Measurements from ENCODE around the gene CYP46A1.
A peak's percentile ranks its signal among the peaks of the same experiment; 100 is the strongest.

The CYP46A1 gene

DNA sequence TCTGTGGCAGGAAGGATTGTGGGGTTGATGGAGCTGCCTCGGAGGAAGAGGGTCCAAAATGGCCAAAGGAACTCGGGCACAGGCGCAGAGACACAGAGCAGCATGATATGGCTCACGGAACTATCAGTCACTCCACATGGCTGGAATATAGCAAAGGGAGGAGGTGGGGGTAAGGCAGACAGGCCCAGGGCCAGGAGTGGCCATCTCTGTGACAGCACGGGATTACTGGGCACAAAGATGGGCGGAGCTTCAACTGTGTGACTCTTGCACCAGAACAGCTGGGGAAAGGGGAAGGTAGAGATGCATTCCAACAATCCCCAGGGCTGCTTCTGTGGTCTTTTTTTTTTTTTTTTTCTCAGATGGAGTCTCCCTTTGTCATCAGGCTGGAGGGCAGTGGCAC is 84.3 kb downstream of the CYP46A1 start:
- Mint-ChIP-seq H3K4me3 (no peak overlapping the region), H3K27ac (no peak overlapping the region), H3K36me3 (no peaks in the 10 kb centered on the region), H3K9me3 (no peaks in the 10 kb centered on the region), H3K4me1 (no peaks in the 10 kb centered on the region)
- ATAC-seq, result no peak
- DNase-seq (ENCODE audit: low spot score in 2 of 2), result no peak

- Mint-ChIP-seq H3K4me3 (no peak overlapping the region), H3K27ac (no peak overlapping the region), H3K4me1 (no peaks in the 10 kb centered on the region), H3K36me3 (no peaks in the 10 kb centered on the region), H3K9me3 (no peaks in the 10 kb centered on the region)
- DNase-seq (ENCODE audit: low spot score in 2 of 2), result no peak
- no peak for ATAC-seq
Observed at GRCh38 chr14:99769123-99769522, 85.0 kb downstream of the CYP46A1 start.

- DNase-seq (ENCODE audit: low spot score in 2 of 2) (no peak), ATAC-seq (no peak)
- H3K4me3 Mint-ChIP-seq, result no peak overlapping the region
- peaks cover 6% of the 10 kb centered on the region for H3K4me1 Mint-ChIP-seq
- no peaks in the 10 kb centered on the region for H3K36me3 Mint-ChIP-seq
- no peak overlapping the region for H3K27ac Mint-ChIP-seq
- H3K9me3 Mint-ChIP-seq, result no peaks in the 10 kb centered on the region
Observed at GRCh38 chr14:99769799-99770198, 85.7 kb downstream of the CYP46A1 start.

GRCh38 chr14:99772371-99773283 is 88.5 kb downstream of the CYP46A1 start:
- H3K36me3 Mint-ChIP-seq, result peaks cover 6% of the 10 kb centered on the region
- ATAC-seq, result no peak
- H3K27ac Mint-ChIP-seq, result peak overlapping the region; percentile 52
- H3K4me3 Mint-ChIP-seq, result no peak overlapping the region
- H3K9me3 Mint-ChIP-seq, result no peaks in the 10 kb centered on the region
- H3K4me1 Mint-ChIP-seq, result peaks cover 12% of the 10 kb centered on the region
- no peak for DNase-seq (ENCODE audit: low spot score in 2 of 2)

DNA sequence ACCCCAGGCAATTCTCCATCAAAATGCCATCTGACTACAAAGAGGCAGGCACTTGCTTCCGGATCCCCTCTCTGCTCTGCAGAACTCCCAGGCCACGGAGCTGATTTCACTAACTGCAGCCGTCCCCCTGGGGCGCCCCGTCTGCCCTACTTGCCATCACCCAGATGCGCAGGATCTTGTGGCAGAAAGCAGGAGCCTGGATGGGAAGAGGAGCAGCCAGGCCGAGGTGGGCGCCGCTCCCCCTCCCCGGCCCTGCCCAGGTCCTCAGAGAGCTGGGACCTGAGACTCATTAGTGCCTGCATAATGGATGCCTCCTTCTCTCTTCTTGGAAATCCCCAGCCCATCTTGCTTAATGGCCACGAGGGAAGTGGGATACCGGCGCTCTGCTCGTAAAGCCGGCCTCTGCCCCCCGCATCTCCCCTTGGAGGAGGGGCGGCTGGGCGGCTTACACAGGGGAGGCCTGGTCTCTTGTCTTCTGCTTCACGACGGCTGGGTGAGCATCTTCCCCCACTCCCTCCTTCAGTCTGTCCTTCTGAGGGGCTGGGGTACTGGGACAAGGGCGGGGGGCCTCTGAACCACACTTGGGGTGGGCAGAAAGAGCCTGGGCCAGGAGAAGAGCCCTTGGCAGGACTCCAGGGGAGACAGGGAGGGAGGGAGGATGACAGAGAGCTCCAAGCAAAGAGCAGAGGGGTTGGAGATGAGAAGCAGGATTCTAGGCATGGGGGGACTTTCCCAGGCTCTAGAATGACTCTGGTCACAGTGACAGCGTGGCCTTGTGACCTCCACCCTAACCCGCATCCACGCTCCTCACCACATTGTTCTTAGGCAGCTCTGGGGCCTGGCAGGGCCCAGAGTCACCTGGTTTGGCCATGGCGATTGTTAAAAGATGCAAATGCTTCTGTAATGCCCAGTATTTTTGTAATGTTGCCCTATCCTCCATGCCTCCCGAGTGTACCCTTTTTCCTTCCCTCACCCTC is 89.7 kb downstream of the CYP46A1 start:
- ATAC-seq (peak; percentile 55), DNase-seq (ENCODE audit: low spot score in 2 of 2) (no peak)
- Mint-ChIP-seq H3K4me3 (no peak overlapping the region), H3K36me3 (peaks cover 6% of the 10 kb centered on the region), H3K9me3 (no peaks in the 10 kb centered on the region), H3K4me1 (peaks cover 12% of the 10 kb centered on the region), H3K27ac (peak overlapping the region; percentile 52)

GRCh38 chr14:99774556-99775307 is 90.6 kb downstream of the CYP46A1 start:
- DNase-seq (ENCODE audit: low spot score in 2 of 2) (no peak), ATAC-seq (no peak)
- H3K4me3 Mint-ChIP-seq, result no peak overlapping the region
- peaks cover 6% of the 10 kb centered on the region for H3K36me3 Mint-ChIP-seq
- peaks cover 7% of the 10 kb centered on the region for H3K9me3 Mint-ChIP-seq
- H3K4me1 Mint-ChIP-seq, result peaks cover 12% of the 10 kb centered on the region
- H3K27ac Mint-ChIP-seq, result peak overlapping the region; percentile 40

GRCh38 chr14:99775351-99775750 is 91.3 kb downstream of the CYP46A1 start:
- no peak for DNase-seq (ENCODE audit: low spot score in 2 of 2)
- H3K9me3 Mint-ChIP-seq, result peaks cover 7% of the 10 kb centered on the region
- H3K27ac Mint-ChIP-seq, result peak overlapping the region; percentile 40
- no peak overlapping the region for H3K4me3 Mint-ChIP-seq
- peaks cover 6% of the 10 kb centered on the region for H3K36me3 Mint-ChIP-seq
- H3K4me1 Mint-ChIP-seq, result peaks cover 12% of the 10 kb centered on the region
- no peak for ATAC-seq

All from stimulated activated effector memory CD8-positive, alpha-beta T cell treated with anti-CD3 and anti-CD28 coated beads, Interleukin-12 subunit alpha, Interleukin-12 subunit beta, amount 100 ng/mL, for 72 hours (primary cell).